Measurements from ENCODE around the gene P2RY12.

The P2RY12 gene

DNA sequence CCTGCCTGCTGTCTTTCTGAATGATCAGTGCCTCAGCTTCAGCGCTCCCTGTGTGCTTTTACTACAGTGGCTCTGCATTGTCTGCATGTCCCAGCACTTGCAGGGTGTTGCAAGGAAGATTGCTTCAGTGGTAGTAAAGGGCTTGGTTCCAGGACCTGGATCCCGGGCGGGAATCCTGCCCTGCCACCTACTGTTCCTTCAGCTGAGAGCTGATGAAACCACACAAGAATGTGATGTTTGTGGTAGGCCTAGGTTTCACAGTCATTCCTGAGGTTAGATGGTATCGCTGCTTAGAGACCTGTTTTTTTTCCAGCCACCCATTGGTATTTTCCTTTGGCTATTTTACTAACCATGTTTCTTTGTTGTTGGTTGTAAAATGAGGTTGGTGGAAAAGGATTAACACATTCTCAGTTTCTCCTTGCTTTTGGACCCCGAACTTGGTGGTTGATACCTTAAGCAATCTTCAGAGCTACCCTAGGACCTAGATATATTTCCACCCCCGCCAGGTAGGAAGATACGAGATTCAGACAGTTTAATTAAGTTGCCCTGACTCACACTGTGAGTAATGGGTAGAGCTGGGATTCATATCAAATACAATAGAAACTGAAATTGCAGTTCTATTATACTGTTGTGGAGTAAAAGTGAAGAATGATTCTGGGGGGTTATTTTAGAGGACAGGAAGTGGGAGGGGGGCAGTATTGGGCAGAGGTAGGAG is 79.3 kb downstream of the P2RY12 start:
- no peak for DNase-seq

DNA sequence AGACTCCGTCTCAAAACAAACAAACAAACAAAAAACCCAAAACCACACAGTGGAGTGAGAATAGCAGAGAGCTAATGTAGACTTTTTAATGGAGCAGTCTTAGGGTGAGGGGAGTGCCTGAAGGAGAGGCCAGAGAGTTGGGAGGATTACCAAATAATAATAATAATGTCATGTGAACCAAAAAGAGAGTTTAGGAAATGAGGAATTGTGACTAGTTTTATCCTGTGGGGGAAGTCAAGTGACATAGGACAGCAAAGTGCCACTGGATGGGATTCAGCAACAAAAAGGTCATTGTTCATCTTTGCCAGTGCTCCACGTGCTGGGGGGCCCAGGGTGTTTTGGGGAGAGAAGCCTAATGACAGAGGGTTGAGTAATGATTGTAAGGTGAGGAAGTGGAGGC is 80.8 kb downstream of the P2RY12 start:
- DNase-seq: no peak

DNA sequence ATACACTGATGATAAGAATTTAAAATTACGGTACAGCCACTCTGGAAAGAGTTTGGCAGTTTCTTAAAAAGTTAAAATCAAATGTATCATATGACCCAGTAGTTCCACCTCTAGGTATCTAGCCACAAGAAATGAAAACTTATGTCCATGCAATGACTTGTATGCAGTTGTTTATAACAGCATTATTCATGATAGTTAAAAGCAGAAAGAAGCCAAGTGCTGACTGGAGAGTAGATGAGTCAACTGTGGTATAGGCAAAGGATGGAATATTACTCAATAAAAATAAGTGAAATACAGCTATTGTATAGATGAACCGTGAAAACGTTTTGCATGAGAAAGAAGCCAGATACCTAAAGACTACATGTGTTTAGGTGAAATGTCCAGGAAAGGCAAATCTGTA is 82.8 kb downstream of the P2RY12 start:
- DNase-seq: no peak

- DNase-seq: no peak
Observed at GRCh38 chr3:151300539-151300938, 84.0 kb downstream of the P2RY12 start.

- no peak for DNase-seq
Observed at GRCh38 chr3:151299006-151299405, 85.5 kb downstream of the P2RY12 start.

- no peak for DNase-seq
Observed at GRCh38 chr3:151297429-151297828, 87.1 kb downstream of the P2RY12 start.

DNA sequence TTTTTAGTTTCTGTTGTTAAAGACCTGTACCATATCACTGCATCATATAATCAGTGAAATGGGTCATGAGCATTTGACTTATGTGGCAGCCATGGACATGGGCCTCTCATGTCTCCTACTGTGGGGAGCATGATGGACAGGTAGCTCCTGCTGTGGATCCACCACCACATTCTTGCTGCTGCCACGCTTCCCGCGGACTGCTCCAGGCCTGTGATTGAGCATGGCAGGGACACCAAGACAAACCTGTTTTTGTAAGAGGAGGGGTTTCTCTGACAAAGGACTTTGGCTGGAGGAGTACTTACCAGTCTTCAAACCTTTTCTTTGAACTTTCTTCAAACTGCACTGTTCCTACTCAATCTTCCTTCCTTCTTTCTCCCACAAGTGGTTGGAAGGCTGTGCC is 88.3 kb downstream of the P2RY12 start:
- DNase-seq: no peak

- DNase-seq: no peak
Observed at GRCh38 chr3:151293127-151293526, 91.4 kb downstream of the P2RY12 start.

GRCh38 chr3:151290673-151291072 is 93.9 kb downstream of the P2RY12 start:
- DNase-seq: no peak

- no peak for DNase-seq
Observed at GRCh38 chr3:151289445-151289844, 95.1 kb downstream of the P2RY12 start.

Measured in DMS 273 treated with DMSO at 0.1 percent for 48 hours (cell line).